H9 (cell line): ENCODE measurements around the gene EPO. TPM values are rescaled to one million over a fixed set of nuclear protein-coding genes. Genes with fewer than 3 reads are reported as not detected.

Experiments
- DNase-seq: peaks from one replicate; pipeline ENCODE4 v3.0.0-alpha.2; 2017
- H2AFZ ChIP-seq: one replicate; pipeline ENCODE4 v1.6.1; 2013; ENCODE audit warnings: mild to moderate bottlenecking, low read length, control low read depth, moderate library complexity
- H2AK5ac ChIP-seq: 2 replicates; pipeline ENCODE4 v1.6.1; 2013; ENCODE audit warnings: low read length, control low read depth, mixed read lengths; ENCODE audit not compliant: insufficient read length
- H2BK120ac ChIP-seq: one replicate; pipeline ENCODE4 v1.6.1; 2013; ENCODE audit warnings: low read depth, mild to moderate bottlenecking, low read length, control low read depth, inconsistent platforms; ENCODE audit not compliant: poor library complexity, severe bottlenecking
- H2BK12ac ChIP-seq: 2 replicates; pipeline ENCODE4 v1.6.1; 2013; ENCODE audit warnings: low read length, control low read depth, mixed read lengths, low read depth; ENCODE audit not compliant: insufficient read length
- H2BK15ac ChIP-seq: 2 replicates; pipeline ENCODE4 v1.6.1; 2013; ENCODE audit warnings: low read depth, low read length, control low read depth
- H2BK20ac ChIP-seq: one replicate; pipeline ENCODE4 v1.6.1; 2013; ENCODE audit warnings: low read depth, mild to moderate bottlenecking, low read length, control low read depth, inconsistent platforms; ENCODE audit not compliant: poor library complexity, severe bottlenecking
- H2BK5ac ChIP-seq: 2 replicates; pipeline ENCODE4 v1.6.1; 2013; ENCODE audit warnings: low read length, control low read depth, mixed read lengths; ENCODE audit not compliant: insufficient read length
- H3K14ac ChIP-seq: 2 replicates; pipeline ENCODE4 v1.6.1; 2013; ENCODE audit warnings: low read length, control low read depth; ENCODE audit not compliant: insufficient read depth
- H3K18ac ChIP-seq: 2 replicates; pipeline ENCODE4 v1.6.1; 2013; ENCODE audit warnings: low read depth, mild to moderate bottlenecking, mixed read lengths, low read length, control low read depth; ENCODE audit not compliant: insufficient read length
- H3K23ac ChIP-seq: 2 replicates; pipeline ENCODE4 v1.6.1; 2013; ENCODE audit warnings: low read length, control low read depth, mixed read lengths, low read depth; ENCODE audit not compliant: insufficient read length
- H3K23me2 ChIP-seq: 2 replicates; pipeline ENCODE4 v1.6.1; 2013; ENCODE audit warnings: low read depth, mild to moderate bottlenecking, mixed read lengths, low read length, control low read depth; ENCODE audit not compliant: insufficient read length, poor library complexity, severe bottlenecking
- H3K27ac ChIP-seq: 2 replicates; pipeline ENCODE4 v1.5.1; 2013; ENCODE audit warnings: low read length, control low read depth, mixed read lengths, low read depth; ENCODE audit not compliant: insufficient read length
- H3K27me3 ChIP-seq: 2 replicates; pipeline ENCODE4 v1.6.1; 2013; ENCODE audit warnings: low read length, control low read depth, inconsistent platforms; ENCODE audit not compliant: insufficient read depth
- H3K4ac ChIP-seq: 2 replicates; pipeline ENCODE4 v1.6.1; 2013; ENCODE audit warnings: low read depth, mild to moderate bottlenecking, control low read depth, inconsistent platforms, low read length, moderate library complexity
- H3K4me1 ChIP-seq: 2 replicates; pipeline ENCODE4 v1.6.1; 2013; ENCODE audit warnings: low read length, control low read depth, inconsistent platforms; ENCODE audit not compliant: insufficient read depth
- H3K4me2 ChIP-seq: 2 replicates; pipeline ENCODE4 v1.6.1; 2013; ENCODE audit warnings: low read length, control low read depth, mixed read lengths; ENCODE audit not compliant: insufficient read length, insufficient read depth
- H3K56ac ChIP-seq: 2 replicates; pipeline ENCODE4 v1.6.1; 2013; ENCODE audit warnings: low read depth, mild to moderate bottlenecking, mixed read lengths, low read length, control low read depth; ENCODE audit not compliant: insufficient read length
- H3K79me1 ChIP-seq: 2 replicates; pipeline ENCODE4 v1.6.1; 2013; ENCODE audit warnings: low read depth, mild to moderate bottlenecking, moderate library complexity, low read length, control low read depth, inconsistent platforms; ENCODE audit not compliant: insufficient read depth, poor library complexity, severe bottlenecking
- H3K79me2 ChIP-seq: 2 replicates; pipeline ENCODE4 v1.6.1; 2013; ENCODE audit warnings: low read length, control low read depth, inconsistent platforms; ENCODE audit not compliant: insufficient read depth
- H3K9ac ChIP-seq: 2 replicates; pipeline ENCODE4 v1.6.1; 2013; ENCODE audit warnings: low read length, control low read depth, mixed read lengths; ENCODE audit not compliant: insufficient read length; ENCODE audit errors: extremely low read depth
- H3K9me3 ChIP-seq: one replicate; pipeline ENCODE4 v1.6.1; 2013; ENCODE audit warnings: low read depth, low read length, inconsistent platforms; ENCODE audit not compliant: control insufficient read depth
- H3T11ph ChIP-seq: one replicate; pipeline ENCODE4 v1.6.1; 2013; ENCODE audit warnings: mild to moderate bottlenecking, low read length, control low read depth, inconsistent platforms
- H4K20me1 ChIP-seq: one replicate; pipeline ENCODE4 v1.6.1; 2013; ENCODE audit not compliant: control insufficient read depth, insufficient read length, insufficient read depth
- H4K5ac ChIP-seq: 2 replicates; pipeline ENCODE4 v1.6.1; 2013; ENCODE audit warnings: low read depth, mild to moderate bottlenecking, mixed read lengths, low read length, control low read depth; ENCODE audit not compliant: insufficient read length
- H4K8ac ChIP-seq: replicated peaks from 2 replicates; pipeline ENCODE4 v1.6.1; 2013; ENCODE audit warnings: low read length, control low read depth, mixed read lengths, low read depth; ENCODE audit not compliant: insufficient read length
- H4K91ac ChIP-seq: 2 replicates; pipeline ENCODE4 v1.6.1; 2013; ENCODE audit warnings: low read depth, mild to moderate bottlenecking, moderate library complexity, mixed read lengths, low read length, control low read depth; ENCODE audit not compliant: insufficient read length
- H3K27ac Mint-ChIP-seq, 3 experiments: 2 replicates in 2 of 3; 3 replicates in 1 of 3; pipeline ENCODE4 v1.8.0; 2020 to 2021; ENCODE audit warnings: mixed read lengths in 3 of 3, mild to moderate bottlenecking in 1 of 3, moderate library complexity in 1 of 3
- H3K27me3 Mint-ChIP-seq: 2 replicates; pipeline ENCODE4 v1.8.0; 2021; ENCODE audit warnings: low read depth, mild to moderate bottlenecking, moderate library complexity, mixed read lengths
- H3K36me3 Mint-ChIP-seq, 3 experiments: 2 replicates in 2 of 3; 3 replicates in 1 of 3; pipeline ENCODE4 v1.8.0; 2020 to 2021; ENCODE audit warnings: low read depth in 3 of 3, mixed read lengths in 3 of 3; ENCODE audit not compliant: insufficient read depth in 1 of 3
- H3K4me1 Mint-ChIP-seq, 2 experiments: 2 replicates each; pipeline ENCODE4 v1.8.0; 2020; ENCODE audit warnings: mixed read lengths in 2 of 2
- H3K4me3 Mint-ChIP-seq, 2 experiments: 2 replicates in 1 of 2; 3 replicates in 1 of 2; pipeline ENCODE4 v1.8.0; 2020 to 2021; ENCODE audit warnings: mild to moderate bottlenecking in 2 of 2, mixed read lengths in 2 of 2, moderate library complexity in 1 of 2
- H3K9me3 Mint-ChIP-seq, 2 experiments: 2 replicates in 1 of 2; 3 replicates in 1 of 2; pipeline ENCODE4 v1.8.0; 2020; ENCODE audit warnings: mild to moderate bottlenecking in 2 of 2, mixed read lengths in 2 of 2, moderate library complexity in 1 of 2
- CTCF ChIP-seq: fragments of 200-600 bp; sonication (generic); conservative IDR thresholded peaks from 3 replicates; pipeline ENCODE4 v1.8.0; 2021; ENCODE audit warnings: antibody characterized with exemption, mild to moderate bottlenecking
- WGBS: extraction: QIAGEN DNeasy Blood & Tissue Kit; methylation state at CpG from one replicate; pipeline ENCODE4 v1.1.7; 2013; ENCODE audit warnings: missing lambda C conversion rate, low lambda C conversion rate, mixed read lengths; ENCODE audit not compliant: insufficient read length; ENCODE audit errors: extremely low coverage; 5-methylcytosine and 5-hydroxymethylcytosine counted together
- total RNA-seq: library from RNA; stranded (reverse); gene quantifications from 2 replicates; pipeline ENCODE4 v1.2.1, GENCODE V29; 2021

Gene EPO
- total RNA-seq, 1 experiment from 2014 or later: 0.44 TPM

DNA sequence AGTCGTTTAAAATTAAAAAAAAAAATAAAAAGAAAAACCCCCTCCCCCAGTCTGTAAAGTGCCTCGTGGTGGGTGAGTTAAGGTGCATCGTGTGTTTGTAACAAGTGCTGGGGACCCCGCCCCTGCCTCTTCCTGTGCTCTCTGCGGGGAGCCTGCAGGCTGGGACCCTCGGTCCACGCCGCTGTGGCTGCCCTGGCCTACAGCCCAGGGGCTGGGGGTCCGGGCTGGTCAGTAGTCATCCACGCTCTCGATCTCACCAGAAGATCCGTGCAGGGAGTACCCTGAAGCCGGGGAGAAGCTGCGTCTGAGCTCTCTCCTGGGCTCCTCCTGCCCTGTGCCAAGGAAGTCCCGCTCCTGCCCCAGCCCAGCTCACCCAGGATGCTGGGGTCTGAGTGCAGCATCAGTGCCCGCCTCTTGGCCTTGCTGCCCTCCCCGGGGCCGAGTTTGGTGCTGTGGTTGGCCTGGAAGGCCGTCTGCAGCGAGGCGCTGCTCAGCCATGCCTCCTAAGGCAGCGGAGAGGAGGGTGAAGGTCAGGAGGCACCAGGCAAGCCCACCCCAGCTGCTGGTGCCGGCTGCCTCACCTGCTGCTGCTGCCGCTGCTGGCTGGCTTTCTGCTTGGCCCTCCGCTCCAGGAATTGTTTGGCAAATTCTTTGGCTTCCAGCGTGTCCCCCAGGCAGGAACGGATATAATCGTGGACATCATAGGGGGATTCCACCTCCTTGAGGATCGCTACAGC lies 38.6 kb upstream of the EPO start:
- H3K27ac Mint-ChIP-seq: peak overlapping the region in 1 of 3 experiments; percentile 61; a peak in 1 of 7 replicates
- no peak overlapping the region for H3K23ac ChIP-seq
- DNase-seq: no peak
- H3K18ac ChIP-seq: no peak overlapping the region
- H3K4ac ChIP-seq: no peak overlapping the region
- H3K9me3 Mint-ChIP-seq: no peaks in the 10 kb centered on the region
- H3K9me3 ChIP-seq: no peaks in the 10 kb centered on the region
- H3K4me1 Mint-ChIP-seq: peaks cover 2 to 14% of the 10 kb centered on the region in 2 experiments; a peak in 3 of 4 replicates
- H2AK5ac ChIP-seq: no peak overlapping the region
- no peak overlapping the region for H4K5ac ChIP-seq
- no peak overlapping the region for H2AFZ ChIP-seq
- no peak overlapping the region for H2BK120ac ChIP-seq
- no peak overlapping the region for H3K9ac ChIP-seq
- no peak overlapping the region for H2BK5ac ChIP-seq
- H2BK15ac ChIP-seq: no peak overlapping the region
- H2BK12ac ChIP-seq: no peak overlapping the region
- H4K20me1 ChIP-seq: no peaks in the 10 kb centered on the region
- H3T11ph ChIP-seq: no peak overlapping the region
- no peak overlapping the region for H3K27ac ChIP-seq
- no peak overlapping the region for H3K4me3 Mint-ChIP-seq
- no peak overlapping the region for H3K4me2 ChIP-seq
- no peak overlapping the region for H4K91ac ChIP-seq
- no peaks in the 10 kb centered on the region for H3K79me2 ChIP-seq
- H3K27me3 Mint-ChIP-seq: peaks cover 3% of the 10 kb centered on the region
- H3K23me2 ChIP-seq: no peaks in the 10 kb centered on the region
- H2BK20ac ChIP-seq: no peak overlapping the region
- H3K36me3 Mint-ChIP-seq: peaks cover 26 to 77% (median 70%) of the 10 kb centered on the region in 3 experiments
- whole genome bisulfite sequencing: no CpG with 5 or more reads among the region's 29 CpGs
- H4K8ac ChIP-seq: no peak overlapping the region
- TF ChIP-seq CTCF: no peak
- H3K27me3 ChIP-seq: no peaks in the 10 kb centered on the region
- no peak overlapping the region for H3K56ac ChIP-seq
- H3K79me1 ChIP-seq: no peaks in the 10 kb centered on the region
- no peaks in the 10 kb centered on the region for H3K4me1 ChIP-seq
- H3K14ac ChIP-seq: no peak overlapping the region
